Kidney glomerular epithelial cell (primary cell): ENCODE data around the gene PTPRM.

Source experiments
- DNase-seq: peaks from one replicate; lab custom pipeline; 2025; lab: John Stamatoyannopoulos, UW

The PTPRM gene

DNA sequence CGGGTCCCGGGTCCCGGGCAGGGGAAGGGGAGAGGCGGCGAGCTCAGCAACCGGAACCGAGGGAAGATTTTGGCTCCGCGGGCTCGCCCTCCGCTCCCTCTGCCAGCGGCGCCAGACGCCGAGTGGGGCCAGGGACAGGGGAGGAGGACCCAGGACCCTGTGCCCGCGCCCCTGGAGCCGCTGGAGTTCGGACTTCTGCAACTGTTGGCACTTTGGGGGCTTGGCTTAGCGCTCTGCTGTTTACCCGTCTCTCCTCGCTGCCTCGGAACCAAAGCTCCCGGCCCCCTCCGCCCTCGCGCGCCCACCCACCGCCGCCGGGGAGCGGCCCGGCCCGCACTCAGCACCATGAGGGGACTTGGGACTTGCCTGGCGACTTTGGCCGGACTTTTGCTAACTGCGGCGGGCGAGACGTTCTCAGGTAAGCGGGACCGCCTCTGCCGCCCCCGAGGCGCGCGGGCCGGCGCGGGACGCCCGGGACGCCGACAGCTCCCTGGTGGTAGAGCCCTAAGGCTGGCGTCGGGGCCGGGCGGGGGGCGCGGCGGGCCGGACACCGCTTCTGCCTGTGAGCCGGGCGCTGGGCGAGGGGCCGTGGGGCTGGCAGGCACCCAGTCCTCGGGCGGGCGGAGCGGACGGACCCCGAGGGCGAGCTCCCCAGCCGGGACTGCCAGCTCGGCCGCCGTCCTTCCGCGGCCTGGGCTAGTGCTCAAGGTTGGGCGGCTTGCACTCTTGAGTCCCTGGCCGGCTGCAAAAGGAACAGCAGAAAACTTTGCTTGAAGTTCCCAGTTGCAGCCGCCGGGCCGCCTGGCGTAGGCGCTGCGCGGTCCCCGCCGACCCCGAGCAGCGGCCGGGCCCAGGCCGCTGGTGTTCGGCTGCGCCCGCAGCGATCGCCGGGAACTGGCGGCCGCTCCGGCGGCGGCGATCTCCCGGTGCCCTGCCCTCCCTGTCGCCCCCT lies 634 bp downstream of the PTPRM start:
- peak; percentile 27 for DNase-seq

DNA sequence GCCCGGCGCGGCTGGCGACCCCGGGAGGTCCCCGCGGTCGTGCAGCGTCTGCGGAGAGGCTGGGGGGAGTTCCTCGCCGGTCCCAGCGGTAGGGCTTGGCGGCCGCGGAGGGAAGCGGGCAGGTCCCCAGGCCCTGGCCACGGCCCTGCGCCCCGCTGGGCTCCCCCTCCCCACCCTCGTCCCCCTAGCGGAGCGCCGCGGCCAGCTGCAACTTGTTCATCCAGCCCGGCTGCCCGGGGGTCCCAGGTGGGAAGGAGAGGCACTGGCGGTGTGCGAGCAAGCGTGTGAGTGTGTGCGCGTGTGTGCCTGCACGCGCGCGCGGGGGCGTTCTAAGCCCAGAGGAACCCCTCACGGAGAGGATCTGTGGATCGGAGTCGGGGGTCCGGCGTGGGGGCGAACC lies 1.3 kb downstream of the PTPRM start:
- no peak for DNase-seq

DNA sequence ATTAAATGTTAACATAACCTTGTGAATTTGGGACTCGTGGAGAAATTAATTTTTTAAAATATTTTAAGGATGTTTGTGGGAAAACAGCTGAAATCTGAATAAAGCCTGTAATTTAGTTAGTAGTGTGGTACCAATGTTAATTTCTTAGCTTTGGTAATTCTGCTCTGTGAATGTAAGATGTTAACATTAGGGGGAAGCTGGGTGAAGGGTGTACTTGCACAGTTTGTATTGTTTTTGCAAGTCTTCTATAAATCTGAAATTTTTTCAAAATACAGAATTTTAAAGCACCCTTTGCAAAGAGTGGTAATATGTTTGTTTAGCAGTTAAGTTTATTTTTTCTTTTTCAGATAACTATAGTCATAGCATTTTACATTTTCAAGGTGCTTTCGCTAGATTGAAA lies 4.5 kb downstream of the PTPRM start:
- no peak for DNase-seq

DNA sequence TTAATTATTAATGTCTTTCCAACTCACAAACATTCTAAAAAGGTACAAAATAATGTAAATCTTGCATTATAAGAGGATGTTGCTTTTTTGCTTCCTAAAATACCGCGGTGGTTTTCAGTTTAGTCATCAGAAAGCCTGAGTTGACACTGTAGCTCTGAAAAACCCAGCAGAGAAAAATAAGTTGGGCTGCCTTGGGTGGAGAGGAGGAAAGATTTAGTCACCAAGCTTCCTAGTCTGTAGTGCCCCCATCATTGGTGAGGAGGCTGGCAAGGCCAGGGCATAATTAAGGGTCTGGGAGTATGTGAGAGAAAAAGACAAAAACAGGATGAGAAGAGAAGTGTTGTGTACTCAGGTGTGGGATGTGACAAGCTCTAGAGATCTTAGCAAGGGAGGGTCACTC lies 5.7 kb downstream of the PTPRM start:
- no peak for DNase-seq

DNA sequence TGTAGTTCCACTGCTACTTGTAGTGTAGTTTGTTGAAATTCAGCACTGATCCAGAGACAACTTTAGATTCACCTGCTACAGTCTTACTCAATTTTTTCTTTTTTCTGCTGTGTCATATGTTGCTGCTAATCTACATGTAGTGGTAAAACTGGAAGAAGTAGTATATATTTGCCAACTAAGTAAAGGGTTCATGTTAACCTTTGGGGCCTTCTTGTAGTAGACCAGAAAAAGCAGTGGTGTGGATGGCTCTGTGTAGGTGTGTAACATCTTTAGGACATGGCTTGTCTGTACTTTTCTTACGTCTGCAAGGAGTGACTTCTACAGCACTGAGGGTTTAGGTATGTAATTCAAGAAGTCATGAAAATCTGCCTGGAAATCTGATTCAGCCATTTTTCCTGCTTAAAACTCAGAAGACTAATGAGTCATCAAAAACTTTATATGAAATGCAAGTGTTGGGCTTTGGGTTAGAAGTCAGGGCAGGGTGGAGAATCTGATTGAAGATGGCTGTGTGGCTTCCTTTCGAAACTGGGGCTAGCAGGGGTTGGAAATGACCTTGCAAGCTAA lies 8.4 kb downstream of the PTPRM start:
- no peak for DNase-seq

DNA sequence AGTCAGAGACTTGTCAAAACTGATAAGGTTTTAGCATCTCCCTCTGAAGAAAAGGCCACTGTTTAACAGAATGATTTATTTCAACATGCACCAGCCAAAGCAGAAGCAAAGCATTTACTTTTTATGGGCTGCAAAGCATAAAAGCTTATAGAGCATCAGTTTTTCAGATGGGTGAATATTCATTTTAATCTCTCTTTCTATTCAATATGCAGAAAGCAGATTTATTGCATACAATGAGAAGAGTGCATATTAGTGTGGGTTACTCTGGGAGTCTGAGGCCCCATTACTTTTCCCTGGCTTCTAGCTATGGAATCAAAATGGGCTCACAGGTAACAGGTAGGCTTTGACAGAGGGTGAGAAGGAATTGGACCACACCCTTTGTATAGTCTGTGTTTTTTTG lies 9.0 kb downstream of the PTPRM start:
- DNase-seq = no peak

DNA sequence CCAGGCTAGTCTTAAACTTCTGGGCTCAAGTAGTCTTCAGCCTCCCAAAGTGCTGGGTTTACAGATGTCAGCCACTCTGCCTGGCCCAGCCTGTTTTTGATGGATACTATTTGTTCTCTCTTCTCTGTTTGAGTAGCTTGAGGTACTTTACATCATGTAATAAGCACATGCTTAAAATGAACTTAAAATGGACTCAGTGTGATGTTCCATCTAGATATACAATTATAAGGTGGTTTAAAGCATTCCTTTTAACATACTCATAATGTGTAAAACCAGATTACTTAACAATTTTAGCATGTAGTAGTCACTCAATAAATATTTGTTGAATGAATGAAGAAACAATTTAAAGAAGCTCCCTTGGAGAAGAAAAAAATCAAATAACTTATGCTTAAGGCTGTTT lies 9.6 kb downstream of the PTPRM start:
- DNase-seq = peak; percentile 20

DNA sequence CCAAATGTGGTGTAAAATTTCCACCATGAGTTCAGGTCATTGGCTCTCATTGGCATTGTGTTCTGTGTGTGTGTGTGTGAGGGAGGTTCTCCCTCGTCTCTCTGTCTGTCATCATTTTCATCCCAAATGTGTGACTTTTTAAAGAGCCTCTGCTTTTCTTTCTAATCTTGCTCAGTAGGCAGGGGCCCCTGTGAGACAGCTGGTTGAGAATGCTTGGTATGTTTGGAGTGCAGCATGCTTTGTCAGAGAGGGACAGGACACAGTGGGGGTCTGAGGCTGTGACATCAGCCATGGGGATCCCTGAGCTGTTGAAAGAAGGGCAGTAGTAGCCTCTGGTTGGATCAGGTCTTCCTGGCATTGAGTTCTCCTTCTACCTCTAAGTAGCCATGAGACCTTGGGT lies 10.6 kb downstream of the PTPRM start:
- DNase-seq = peak; percentile 34

DNA sequence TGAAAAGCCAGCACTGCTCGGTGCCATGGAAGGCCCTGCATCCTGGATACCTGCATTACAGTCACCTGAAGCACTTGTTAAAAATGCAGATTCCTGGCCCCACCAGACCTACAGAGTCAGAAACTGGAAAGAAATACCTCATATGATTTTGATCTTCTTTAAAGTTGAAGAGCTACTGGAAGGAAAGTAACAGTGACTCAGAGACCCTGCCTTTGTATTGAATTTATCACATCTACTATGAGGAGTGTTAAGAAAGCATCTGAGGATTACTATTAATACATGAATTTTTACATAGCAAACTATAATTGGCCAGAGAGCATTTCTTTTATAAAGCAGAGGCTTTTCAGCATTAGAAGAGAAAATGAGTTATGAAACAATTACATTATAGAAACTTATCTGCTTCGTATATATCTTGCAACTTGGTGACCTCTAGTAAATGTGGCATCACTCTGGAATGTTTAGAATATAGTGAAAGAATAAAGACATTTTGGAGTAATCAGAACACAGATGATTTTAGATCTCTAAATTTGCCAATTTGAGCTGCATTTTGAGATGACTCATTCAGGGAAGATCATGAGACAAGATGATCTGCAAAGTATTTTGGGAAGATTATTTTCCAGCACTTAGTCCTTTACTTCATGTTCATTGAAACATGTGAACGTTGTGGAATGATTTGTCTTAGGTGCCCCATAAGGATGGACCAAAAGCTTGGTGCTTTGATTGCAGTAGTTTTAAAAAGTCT lies 12.2 kb downstream of the PTPRM start:
- no peak for DNase-seq

DNA sequence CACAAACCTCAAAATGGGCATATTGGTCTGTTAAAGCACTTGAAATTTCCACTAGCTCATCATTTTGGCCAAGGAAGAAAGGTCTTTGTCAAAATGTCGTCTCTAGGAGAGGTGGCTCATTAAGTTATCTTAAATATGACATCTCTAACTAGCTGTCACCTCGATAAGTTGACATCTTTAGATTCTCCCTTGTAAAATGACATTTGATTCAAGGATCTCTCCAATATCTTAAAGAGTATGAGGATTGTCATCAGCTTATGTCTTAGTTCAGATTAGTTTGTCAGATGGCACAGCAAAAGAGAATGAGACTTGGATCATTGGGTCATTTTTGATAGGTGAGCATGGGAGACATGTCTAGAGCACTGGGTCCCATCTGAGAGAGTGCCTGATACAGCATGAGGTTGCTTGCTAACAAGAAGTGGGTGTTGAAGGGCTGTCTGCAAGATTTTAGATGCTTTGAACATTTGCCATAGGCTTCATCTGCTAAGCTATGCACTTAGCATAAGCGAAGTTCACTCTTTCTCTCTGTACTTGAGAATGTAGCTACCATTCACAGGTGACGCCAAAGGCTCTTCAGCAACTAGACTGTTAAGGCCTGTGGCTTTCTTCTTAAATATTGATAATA lies 12.9 kb downstream of the PTPRM start:
- DNase-seq = no peak

DNA sequence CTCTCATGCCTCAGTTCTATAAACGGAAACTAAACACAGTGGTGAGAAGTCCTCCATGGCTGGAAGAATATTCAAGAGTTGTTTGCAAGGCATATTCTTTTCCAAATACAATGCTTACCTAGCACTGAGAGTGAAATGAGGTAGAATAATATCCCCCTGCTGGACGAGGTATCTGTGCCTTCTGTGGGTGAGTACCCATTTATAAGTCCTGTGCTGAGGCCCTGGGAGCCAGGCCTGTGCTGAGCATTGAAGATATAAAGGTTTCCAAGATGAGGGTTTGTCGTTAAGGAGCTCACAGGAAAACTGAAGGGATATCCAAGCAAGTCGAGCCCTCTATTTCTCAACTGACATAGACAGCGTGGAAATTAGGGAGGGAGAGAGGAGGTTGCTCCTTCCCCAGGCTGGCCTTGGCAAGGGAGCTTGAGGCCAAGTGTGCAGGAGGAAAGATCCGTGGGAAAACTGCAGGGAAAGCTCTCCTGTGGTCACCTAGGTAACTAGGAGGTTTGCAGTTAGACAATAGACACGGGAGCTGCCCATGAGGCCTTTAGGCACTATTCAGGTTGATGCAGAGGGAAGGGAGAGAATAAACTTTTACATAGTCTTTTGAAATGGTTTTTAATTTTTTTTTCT lies 17.6 kb downstream of the PTPRM start:
- DNase-seq = no peak

DNA sequence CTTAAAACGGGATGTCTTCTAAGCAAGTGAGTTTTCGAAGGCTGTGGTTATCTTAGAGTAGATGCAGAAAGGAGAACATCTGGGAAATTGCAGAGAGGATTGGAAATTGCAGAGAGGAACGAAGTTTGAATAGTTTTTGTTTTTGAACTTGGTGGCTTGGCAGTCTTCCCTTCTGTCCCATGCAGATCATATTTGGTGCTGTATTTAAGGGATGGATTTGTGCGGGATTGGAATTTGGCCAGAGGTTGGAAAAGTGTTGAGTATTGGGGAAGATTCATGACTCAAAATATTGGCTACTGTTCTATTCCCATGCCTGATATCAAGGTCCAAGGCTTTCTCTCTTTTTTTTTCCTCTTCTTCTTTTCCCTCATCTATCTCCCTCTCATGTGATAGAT lies 18.2 kb downstream of the PTPRM start:
- DNase-seq = no peak

DNA sequence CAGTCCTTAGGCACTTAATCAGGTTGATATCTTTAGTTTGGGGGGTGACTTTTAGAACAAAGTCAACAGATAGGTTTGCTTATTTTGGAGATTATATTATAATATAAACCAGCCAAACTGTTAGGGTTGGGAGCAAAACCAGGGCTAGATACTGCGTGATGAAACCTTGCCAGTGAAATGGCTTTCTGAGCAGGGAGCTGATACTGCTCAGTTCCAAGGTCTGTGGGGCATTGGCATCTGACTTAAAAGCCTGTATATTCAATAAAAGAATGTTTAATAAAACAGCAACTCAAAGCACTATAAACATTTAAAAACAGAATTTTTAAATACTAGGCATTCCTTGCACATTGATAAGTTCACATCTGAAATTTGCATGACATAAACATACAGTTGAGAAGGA lies 19.3 kb downstream of the PTPRM start:
- DNase-seq = no peak

DNA sequence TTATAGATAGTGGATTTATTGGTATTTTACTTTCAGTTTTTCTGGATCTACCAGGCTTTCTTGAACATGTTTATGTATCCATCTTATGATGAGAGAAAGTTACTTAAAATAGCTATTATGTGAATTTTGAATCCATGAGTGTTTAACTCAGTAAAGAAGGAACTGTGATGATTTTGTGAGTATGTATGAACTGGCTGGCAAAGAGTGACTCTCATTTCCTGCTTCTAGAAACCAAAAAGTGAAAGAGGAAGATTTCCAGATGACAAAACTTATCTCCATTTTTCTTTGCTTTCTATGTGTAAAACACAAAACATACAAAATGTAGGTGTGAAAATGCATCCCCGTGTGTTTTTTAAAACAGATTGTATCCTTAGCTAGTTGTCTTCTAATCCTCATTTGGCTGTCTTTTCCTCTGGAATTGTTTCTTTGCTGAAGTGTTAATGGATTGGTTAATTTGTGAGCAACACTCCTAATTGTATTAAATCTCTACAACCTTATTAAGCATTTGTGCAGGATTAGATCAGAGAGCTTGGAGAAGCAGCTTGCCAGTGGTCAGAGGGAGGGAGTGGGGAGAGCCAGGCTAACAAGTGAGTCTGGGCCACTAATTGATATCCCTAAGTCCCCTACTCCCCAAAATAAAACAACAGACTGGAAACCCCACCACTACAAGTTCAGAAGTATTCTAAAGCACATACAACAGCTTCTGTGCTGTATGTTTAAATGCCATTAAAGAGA lies 23.9 kb downstream of the PTPRM start:
- no peak for DNase-seq

DNA sequence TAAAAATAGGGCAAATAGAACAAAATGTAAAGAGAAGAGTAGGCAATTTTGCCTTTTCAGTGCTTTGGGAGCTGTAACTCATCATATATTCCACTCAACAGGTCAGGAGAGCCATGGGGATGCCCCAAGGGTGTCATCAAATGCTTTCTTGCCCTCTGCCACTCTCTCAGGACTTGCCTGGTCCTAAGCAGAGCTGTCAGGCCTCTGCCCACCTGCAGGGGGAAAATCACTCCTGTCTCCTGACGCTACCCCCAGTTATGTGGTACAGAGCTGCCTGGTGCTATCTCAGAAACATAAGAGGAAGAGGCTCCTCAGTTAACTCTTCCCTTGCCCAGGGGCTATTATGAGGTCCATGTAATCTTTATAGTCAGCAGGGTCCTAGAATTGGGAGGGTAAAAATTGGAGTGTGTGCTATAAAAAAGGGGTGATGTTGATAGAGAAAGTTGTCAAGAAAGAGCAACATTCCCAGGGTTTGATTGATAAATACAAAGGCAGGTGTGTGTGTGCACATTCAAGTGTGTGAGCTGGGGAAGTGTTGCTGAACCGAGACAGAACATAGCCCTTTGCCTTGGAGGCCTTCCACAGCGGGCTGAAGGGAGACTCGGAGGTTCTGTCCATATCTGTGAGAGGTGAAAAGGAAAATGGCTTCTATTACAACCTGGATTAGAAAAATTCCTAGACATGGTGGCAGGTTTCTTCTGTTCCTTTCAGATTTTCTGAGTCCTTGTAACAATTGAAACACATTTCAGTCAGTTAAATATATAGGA lies 25.4 kb downstream of the PTPRM start:
- no peak for DNase-seq

DNA sequence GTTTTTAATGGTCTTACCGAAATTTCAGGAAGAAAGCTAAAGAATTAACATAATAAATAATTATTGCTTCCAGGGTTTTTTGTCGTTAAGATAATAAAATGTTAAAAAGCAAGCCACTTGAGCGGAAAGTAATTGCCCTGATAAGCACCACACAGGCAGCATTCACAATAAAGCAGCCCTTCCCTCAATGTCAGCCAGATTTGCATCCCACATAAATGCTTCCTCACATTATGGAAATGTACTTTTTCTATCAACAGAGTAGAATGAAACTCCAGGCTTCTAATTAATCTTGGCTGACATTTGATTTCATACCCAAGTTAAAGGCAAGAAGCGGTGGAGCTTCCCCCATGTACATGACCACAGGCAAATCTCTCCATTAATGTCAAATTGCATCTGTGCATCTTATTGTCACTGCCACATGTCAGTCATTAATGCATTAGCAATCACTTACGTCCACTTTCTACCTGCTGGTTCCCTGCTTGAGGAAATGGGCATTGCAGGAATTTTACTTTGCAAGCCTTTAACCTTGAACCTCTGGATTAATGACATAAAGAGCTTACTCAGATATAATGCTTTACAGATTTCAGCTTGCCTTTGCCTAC lies 26.2 kb downstream of the PTPRM start:
- no peak for DNase-seq

DNA sequence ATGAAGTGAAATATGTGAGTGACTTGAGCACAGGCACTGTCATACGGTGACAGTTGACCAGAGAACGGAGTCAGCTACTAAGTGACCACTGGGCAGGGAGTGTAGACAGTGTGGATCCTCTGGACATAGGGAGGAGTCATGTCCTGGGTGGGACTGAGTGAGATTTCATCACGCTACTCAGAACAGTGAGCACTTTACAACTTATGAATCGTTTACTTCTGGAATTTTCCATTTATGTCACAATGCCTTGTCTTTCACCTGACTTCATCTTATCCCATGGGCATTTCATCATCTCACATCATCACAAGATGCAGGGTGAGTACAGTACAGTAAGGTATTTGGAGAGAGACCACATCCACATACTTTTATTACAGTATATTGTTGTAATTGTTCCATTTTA lies 29.0 kb downstream of the PTPRM start:
- DNase-seq = no peak

DNA sequence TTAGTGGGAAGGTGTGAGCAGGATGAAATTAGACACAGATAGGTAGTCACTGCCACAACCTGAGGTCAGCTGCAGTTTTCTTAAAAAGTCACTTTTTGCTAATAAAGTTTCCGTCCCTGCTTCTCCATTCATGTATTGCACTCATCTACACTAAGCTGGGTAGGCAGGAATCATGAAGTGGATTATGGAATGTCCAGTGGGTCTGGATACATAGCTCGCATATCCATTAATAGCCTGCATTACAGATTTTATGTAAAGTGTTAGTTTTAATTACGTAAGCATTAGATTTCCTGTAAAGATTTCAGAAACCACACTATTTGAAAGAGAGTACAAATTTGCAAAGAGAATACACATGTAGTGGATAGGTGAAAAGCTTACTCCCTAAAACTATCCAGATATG lies 30.4 kb downstream of the PTPRM start:
- no peak for DNase-seq

DNA sequence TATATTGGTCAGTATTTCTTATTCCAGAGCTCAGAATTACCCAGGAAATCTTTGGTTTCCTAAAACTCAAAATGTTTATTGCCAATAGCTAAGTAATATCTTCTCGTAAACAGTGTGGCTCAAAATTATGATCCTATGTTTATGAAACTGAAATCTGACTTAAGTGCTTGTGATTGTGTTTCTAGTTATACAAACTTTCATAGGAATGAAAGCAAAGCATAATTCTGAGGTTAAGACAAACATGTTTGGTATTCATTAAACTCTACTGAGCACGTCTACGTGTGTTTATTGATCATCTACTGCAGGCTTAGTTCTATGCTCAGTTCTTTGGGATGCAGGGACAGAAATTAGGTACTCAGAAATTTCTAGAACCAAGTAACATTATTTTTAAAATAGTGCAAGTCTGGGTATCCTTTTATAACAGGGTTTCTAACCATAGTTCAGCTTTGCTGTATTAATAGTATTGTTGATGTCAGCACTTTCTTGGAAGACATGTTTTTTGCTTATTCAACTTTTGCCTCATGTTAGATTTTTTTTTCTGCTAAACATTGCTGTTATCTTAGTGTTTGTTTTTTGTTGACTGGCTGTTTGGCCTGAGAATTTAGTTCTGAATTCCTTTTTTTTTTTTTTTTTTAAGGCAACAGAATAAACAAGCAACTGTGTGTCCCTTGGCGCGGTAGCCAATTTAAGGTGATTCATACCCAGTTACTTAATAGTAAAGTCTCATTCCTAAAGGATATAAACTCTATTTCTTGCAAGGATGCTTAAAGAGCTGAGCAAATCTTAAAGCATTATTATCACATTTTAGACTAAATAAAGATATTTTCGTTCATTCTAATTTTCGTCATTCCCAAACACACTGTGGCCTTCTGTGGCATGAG lies 31.3 kb downstream of the PTPRM start:
- DNase-seq = no peak
